ENCODE data around the gene GSG1. TPM values are rescaled to one million over a fixed set of nuclear protein-coding genes. Genes with fewer than 3 reads are reported as not detected.

The GSG1 gene
- total and polyA plus RNA-seq, 10 donors: not detected

DNA sequence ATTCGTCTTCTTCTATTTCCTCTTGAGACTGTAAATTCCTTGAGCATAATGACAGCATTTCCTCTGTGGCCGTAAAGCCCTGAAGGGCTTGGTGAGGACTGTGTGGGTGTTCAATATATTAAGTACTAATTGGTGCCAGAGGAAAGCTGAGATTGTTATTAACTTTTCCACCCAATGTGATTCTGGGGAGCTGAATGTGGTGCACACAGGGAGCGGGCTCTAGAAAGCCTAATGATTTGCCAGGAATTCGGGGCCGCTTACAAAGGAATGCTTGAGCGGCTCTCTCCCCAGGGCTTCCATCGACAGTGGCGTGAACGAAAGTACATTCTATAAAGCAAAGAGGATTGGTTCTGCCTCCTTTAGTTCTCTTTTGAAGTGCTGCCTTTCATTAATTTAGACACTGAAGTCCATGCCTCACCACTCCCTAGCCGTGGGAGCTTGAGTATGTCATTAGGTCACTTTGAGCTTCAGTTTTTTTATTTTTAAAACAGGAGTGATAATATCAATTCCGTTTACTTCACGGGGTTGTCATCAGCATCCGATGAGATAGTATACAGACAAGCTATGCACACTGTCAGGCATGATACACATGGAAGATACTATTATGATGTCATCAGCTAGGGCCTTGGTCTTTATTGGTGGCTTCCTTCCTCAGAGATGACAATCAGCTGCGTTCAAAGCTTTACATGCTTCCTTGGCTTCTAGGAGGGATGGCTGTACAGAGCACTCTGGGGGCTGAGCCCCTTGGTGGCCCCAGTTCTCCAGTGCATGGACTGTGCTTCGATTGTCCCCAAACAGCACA is 11.0 kb upstream of the GSG1 start:
- no peak for DNase-seq
- H3K36me3 ChIP-seq: no peaks in the 10 kb centered on the region
- H3K4me1 ChIP-seq: no peaks in the 10 kb centered on the region
- intact Hi-C loops (cut with DNase I; ENCODE audit: low total_unique reads): no loop called here
- WGBS, 5 donors: 64 to 80% (median 74%) methylated on average over 15 of the region's 15 CpGs
- H3K27me3 ChIP-seq (replicated peaks in 1 of 7): no peaks in the 10 kb centered on the region
- TF ChIP-seq CTCF (IDR thresholded peaks at IDR 0.05 in 8 of 11, conservative IDR thresholded peaks at IDR 0.05 in 3 of 11) (no peak), POLR2AphosphoS5 (IDR thresholded peaks at IDR 0.05) (no peak), POLR2A (IDR thresholded peaks at IDR 0.05) (no peak)
- H3K4me3 ChIP-seq: no peak overlapping the region
- peaks cover 0 to 4% (median 0%) of the 10 kb centered on the region in 8 donors for H3K9me3 ChIP-seq
- H3K27ac ChIP-seq: no peak overlapping the region

DNA sequence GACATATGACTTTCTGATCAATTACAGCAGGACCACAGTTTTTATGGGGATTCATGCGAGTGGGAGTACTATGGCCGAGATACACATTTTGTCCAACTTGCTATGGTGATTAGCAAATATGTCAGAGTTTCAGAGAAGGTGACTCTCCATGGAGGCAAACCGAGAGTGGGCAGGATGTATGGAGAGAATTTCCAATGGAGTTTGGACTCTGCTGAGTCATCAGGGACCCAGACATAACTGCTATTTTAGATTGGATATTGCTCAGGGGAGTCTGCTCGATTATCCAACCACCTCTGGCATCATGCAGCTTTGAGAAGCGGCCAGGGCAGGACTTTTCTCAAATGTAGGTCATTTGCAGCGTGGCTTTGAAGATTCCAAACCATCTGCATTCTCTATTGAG is 9.5 kb upstream of the GSG1 start:
- Histone ChIP-seq H3K27me3 (replicated peaks in 1 of 7) (no peaks in the 10 kb centered on the region), H3K27ac (no peak overlapping the region), H3K4me1 (no peaks in the 10 kb centered on the region), H3K9me3 (peaks cover 0 to 7% (median 0%) of the 10 kb centered on the region in 8 donors), H3K36me3 (no peaks in the 10 kb centered on the region), H3K4me3 (no peak overlapping the region)
- TF ChIP-seq POLR2A (IDR thresholded peaks at IDR 0.05): no peak
- no peak for TF ChIP-seq POLR2AphosphoS5 (IDR thresholded peaks at IDR 0.05)
- no peak for TF ChIP-seq CTCF (IDR thresholded peaks at IDR 0.05 in 8 of 11, conservative IDR thresholded peaks at IDR 0.05 in 3 of 11)
- no peak for DNase-seq
- 86 to 93% (median 87%) methylated on average over 6 of the region's 6 CpGs for WGBS, 5 donors
- intact Hi-C loops (cut with DNase I; ENCODE audit: low total_unique reads): no loop called here

DNA sequence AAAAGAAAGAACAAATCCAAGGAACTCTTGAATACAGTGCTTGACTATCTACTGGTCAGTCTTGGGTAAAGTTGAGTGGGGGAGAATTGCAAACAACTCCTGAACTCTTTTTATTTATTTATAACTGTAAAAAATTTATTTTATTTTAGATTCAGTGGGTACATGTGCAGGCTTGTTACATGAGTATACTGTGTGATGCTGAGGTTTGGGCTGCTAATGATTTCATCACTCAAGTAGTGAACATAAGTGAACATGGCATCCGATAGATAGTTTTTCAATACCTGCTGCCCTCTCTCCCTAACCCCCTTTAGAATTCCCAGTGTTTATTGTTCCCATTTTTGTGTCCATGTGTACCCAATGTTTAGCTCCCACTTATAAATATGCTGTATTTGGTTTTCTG is 3.2 kb upstream of the GSG1 start:
- WGBS, 5 donors: 88 to 100% (median 97%) methylated on average over 1 of the region's 1 CpG
- TF ChIP-seq POLR2A (IDR thresholded peaks at IDR 0.05) (no peak), POLR2AphosphoS5 (IDR thresholded peaks at IDR 0.05) (no peak), CTCF (IDR thresholded peaks at IDR 0.05 in 8 of 11, conservative IDR thresholded peaks at IDR 0.05 in 3 of 11) (no peak)
- intact Hi-C loops (cut with DNase I; ENCODE audit: low total_unique reads): no loop called here
- H3K36me3 ChIP-seq: no peaks in the 10 kb centered on the region
- no peak overlapping the region for H3K27ac ChIP-seq
- H3K9me3 ChIP-seq: peaks cover 0 to 6% (median 0%) of the 10 kb centered on the region in 8 donors
- H3K27me3 ChIP-seq (replicated peaks in 1 of 7): no peaks in the 10 kb centered on the region
- no peak overlapping the region for H3K4me3 ChIP-seq
- no peak for DNase-seq
- H3K4me1 ChIP-seq: peaks cover 0 to 17% (median 7%) of the 10 kb centered on the region in 6 donors

DNA sequence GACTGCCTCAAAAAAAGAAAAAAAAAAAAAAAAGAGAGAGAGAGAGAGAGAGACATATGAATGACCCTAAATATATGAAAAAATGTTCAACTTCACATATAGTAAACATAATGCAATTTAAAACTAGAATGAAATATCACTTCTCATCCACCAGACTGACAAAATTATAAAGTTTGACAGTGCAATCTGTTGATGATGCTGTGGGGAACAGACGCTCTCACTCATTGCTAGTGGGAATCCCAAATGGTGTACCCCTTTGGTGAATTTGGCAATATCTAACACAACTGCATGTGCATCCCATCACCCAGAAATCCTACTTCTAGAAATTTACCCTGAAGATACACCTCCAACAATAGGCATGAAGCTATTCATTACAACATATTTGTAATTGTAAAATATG is 2.3 kb upstream of the GSG1 start:
- no peak overlapping the region for H3K4me3 ChIP-seq
- 88 to 97% (median 96%) methylated on average over 1 of the region's 1 CpG for WGBS, 5 donors
- intact Hi-C loops (cut with DNase I; ENCODE audit: low total_unique reads): no loop called here
- no peaks in the 10 kb centered on the region for H3K27me3 ChIP-seq (replicated peaks in 1 of 7)
- H3K4me1 ChIP-seq: peaks cover under 1 to 24% (median 15%) of the 10 kb centered on the region in 6 donors
- H3K36me3 ChIP-seq: no peaks in the 10 kb centered on the region
- DNase-seq: no peak
- TF ChIP-seq CTCF (IDR thresholded peaks at IDR 0.05 in 8 of 11, conservative IDR thresholded peaks at IDR 0.05 in 3 of 11) (no peak), POLR2AphosphoS5 (IDR thresholded peaks at IDR 0.05) (no peak), POLR2A (IDR thresholded peaks at IDR 0.05) (no peak)
- H3K27ac ChIP-seq: no peak overlapping the region
- peaks cover 0 to 6% (median 0%) of the 10 kb centered on the region in 8 donors for H3K9me3 ChIP-seq

Data from spleen (tissue), 11 donors.